Body of pancreas (tissue), 4 donors: Measurements from ENCODE around the gene PLCB4. TPM values are rescaled to one million over a fixed set of nuclear protein-coding genes. Genes with fewer than 3 reads are reported as not detected.

Experiments used
- ATAC-seq: fragments of 150-250 bp; one replicate; pipeline ENCODE4 v1.9.1; 2016
- DNase-seq, 4 donors: peaks; one replicate each; pipeline ENCODE4 v3.0.0-alpha.2; 2019
- H3K27ac ChIP-seq, 4 donors: fragments of 200-600 bp; sonication (generic); 1 replicate in 3 of 4; 2 replicates in 1 of 4; pipeline versions ENCODE4 v1.5.1 to v1.6.1; 2016 to 2019; ENCODE audit warnings: mild to moderate bottlenecking in 1 of 4, mixed read lengths in 1 of 4, moderate library complexity in 1 of 4
- H3K27me3 ChIP-seq, 2 donors: fragments of 200-600 bp; sonication (generic); one replicate each; pipeline ENCODE4 v1.6.0; 2016; ENCODE audit warnings: mild to moderate bottlenecking in 1 of 2
- H3K36me3 ChIP-seq, 2 donors: fragments of 200-600 bp; sonication (generic); replicated peaks in 1 of 2; 2 replicates each; pipeline ENCODE4 v1.5.1; 2016; ENCODE audit warnings: low read depth in 2 of 2; ENCODE audit not compliant: insufficient read depth in 1 of 2
- H3K4me1 ChIP-seq: fragments of 200-600 bp; sonication (generic); one replicate; pipeline ENCODE4 v1.6.0; 2016
- H3K4me3 ChIP-seq, 2 donors: fragments of 200-600 bp; sonication (generic); 1 replicate in 1 of 2; 2 replicates in 1 of 2; pipeline ENCODE4 v1.5.1; 2016 to 2019
- H3K9me3 ChIP-seq, 3 donors: fragments of 200-600 bp; sonication (generic); 1 replicate in 2 of 3; 2 replicates in 1 of 3; pipeline ENCODE4 v1.5.1; 2016
- CTCF ChIP-seq, 7 experiments: fragments of 450-650 bp in 4 of 7; fragments of 200-600 bp in 3 of 7; sonication (generic) in 3 of 7; IDR thresholded peaks; one replicate each; pipeline ENCODE4 v1.5.1; 2016 to 2019; ENCODE audit warnings: antibody characterized with exemption in 7 of 7
- POLR2A ChIP-seq, 3 donors: fragments of 450-650 bp; IDR thresholded peaks; one replicate each; pipeline ENCODE4 v1.6.1; 2016; ENCODE audit warnings: antibody characterized with exemption in 3 of 3, mild to moderate bottlenecking in 2 of 3
- WGBS, 2 donors: methylation state at CpG; one replicate each; pipeline ENCODE4 v1.1.5; 2017; 5-methylcytosine and 5-hydroxymethylcytosine counted together
- intact Hi-C: fragments of 100-400 bp; cut with DNase I; formaldehyde crosslinking; loops from one replicate; pipeline ENCODE4 v1.15.1; 2023
- total RNA-seq, 2 donors: library from RNA; depleted of rRNA; stranded (reverse); fragments of >200 nt; gene quantifications; one replicate each; pipeline ENCODE4 v1.1.0, GENCODE V29; 2016

The PLCB4 gene
- total RNA-seq, 2 donors from 2014 or later, result 1.3 to 3.4 TPM

- Histone ChIP-seq H3K27ac (no peak overlapping the region), H3K27me3 (no peaks in the 10 kb centered on the region), H3K4me1 (peaks cover 14% of the 10 kb centered on the region), H3K9me3 (no peaks in the 10 kb centered on the region), H3K4me3 (no peak overlapping the region), H3K36me3 (no peaks in the 10 kb centered on the region)
- intact Hi-C loops, result no loop called here
- DNase-seq, result no peak
- no peak for ATAC-seq
- WGBS, 2 donors, result 79 to 84% methylated on average over 3 of the region's 3 CpGs
- TF ChIP-seq CTCF (IDR thresholded peaks at IDR 0.05) (no peak), POLR2A (IDR thresholded peaks at IDR 0.05) (no peak)
Measured at GRCh38 chr20:9334866-9335265, 266.0 kb downstream of the PLCB4 start.

DNA sequence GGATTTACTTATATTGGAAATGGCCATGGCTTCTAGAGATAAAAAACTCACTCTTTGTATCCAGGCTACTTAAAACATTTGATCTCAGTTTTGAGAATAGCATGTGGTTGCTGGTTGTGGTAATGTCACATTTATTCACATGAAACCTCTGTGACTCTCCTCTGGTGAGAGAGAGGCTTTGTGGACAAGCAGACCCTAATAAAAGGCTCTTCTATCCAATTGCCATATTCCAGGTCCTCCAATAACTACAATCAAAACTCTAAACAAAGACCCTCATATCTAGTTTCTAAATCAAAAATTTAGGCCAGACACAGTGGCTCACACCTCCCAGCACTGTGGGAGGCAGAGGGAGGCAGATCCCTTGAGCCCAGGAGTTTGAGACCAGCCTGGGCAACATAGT lies 269.2 kb downstream of the PLCB4 start:
- no peaks in the 10 kb centered on the region for H3K9me3 ChIP-seq
- no peak for TF ChIP-seq CTCF (IDR thresholded peaks at IDR 0.05)
- TF ChIP-seq POLR2A (IDR thresholded peaks at IDR 0.05), result no peak
- no peak for ATAC-seq
- intact Hi-C loops, result no loop called here
- no peaks in the 10 kb centered on the region for H3K36me3 ChIP-seq
- no peaks in the 10 kb centered on the region for H3K27me3 ChIP-seq
- H3K4me3 ChIP-seq, result no peak overlapping the region
- no peak overlapping the region for H3K27ac ChIP-seq
- H3K4me1 ChIP-seq, result no peaks in the 10 kb centered on the region
- DNase-seq, result no peak

DNA sequence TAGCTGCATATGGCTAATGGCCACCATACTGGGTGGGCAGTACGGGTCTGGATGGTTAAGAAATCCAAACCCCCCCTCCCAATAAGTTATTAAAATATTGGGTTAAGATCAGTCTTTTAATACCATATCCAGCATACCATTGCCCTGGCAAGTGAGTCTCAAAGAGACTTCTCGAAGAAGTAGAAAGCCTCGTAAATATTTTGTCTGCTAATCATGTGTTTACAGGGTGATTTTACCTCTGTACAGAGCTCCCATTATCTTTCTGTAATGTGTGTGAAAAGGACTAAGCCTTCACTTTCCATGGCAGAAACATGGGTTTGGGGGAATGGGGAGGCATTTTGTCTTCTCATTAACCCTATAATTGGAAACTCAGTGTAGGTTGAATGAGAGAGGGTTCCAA lies 270.8 kb downstream of the PLCB4 start:
- H3K9me3 ChIP-seq, result no peaks in the 10 kb centered on the region
- 78 to 81% methylated on average over 3 of the region's 3 CpGs for WGBS, 2 donors
- ATAC-seq (no peak), DNase-seq (no peak)
- no peaks in the 10 kb centered on the region for H3K4me1 ChIP-seq
- no peak for TF ChIP-seq POLR2A (IDR thresholded peaks at IDR 0.05)
- TF ChIP-seq CTCF (IDR thresholded peaks at IDR 0.05), result no peak
- H3K4me3 ChIP-seq, result no peak overlapping the region
- H3K27me3 ChIP-seq, result no peaks in the 10 kb centered on the region
- intact Hi-C loops, result no loop called here
- no peaks in the 10 kb centered on the region for H3K36me3 ChIP-seq
- no peak overlapping the region for H3K27ac ChIP-seq

GRCh38 chr20:9342651-9343050 lies 273.8 kb downstream of the PLCB4 start:
- TF ChIP-seq CTCF (IDR thresholded peaks at IDR 0.05), result no peak
- TF ChIP-seq POLR2A (IDR thresholded peaks at IDR 0.05), result no peak
- no peaks in the 10 kb centered on the region for H3K4me1 ChIP-seq
- no peaks in the 10 kb centered on the region for H3K36me3 ChIP-seq
- no peak overlapping the region for H3K27ac ChIP-seq
- H3K4me3 ChIP-seq, result no peak overlapping the region
- no peak for ATAC-seq
- 62 to 70% methylated on average over 2 of the region's 2 CpGs for WGBS, 2 donors
- H3K27me3 ChIP-seq, result no peaks in the 10 kb centered on the region
- intact Hi-C loops, result no loop called here
- no peak for DNase-seq
- H3K9me3 ChIP-seq, result no peaks in the 10 kb centered on the region

DNA sequence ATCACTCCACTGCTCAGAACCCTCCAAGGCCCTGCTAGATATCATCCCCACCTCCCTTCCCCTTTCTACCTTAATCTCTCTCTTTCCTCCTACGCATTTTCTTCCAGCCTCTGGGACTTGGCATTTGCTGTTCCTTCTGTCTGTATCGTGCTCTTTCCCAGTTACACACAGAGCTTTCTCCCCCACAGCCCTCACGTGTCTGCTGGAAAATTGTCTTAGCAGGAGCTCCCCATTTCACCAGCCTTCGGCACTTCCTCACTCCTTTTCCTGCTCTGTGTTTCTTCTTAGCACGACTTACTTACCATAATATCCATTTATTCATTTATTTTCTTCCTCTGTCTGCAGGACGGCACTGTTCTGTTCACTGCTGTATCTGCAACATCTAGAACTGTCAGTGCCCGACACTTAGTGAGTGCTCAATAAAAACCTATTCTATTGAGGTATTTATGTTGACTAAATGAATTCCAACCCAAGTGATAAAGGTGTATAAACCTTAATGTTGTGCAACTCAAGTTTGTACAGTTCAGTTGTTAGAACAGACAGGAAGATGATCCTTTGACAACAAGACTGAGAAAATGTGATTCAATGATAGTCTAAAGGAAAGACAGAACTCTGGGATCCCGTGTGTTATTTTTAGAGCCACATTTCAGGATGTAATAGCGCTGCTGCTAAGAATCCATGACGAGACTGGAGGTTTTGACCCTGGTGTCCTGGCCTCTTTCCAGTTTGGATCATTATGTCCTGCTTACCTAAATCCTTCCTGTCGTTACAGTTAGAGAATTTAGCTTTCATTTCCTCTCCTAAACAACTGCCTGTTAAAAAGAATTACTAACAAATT lies 275.4 kb downstream of the PLCB4 start:
- H3K27ac ChIP-seq, result peak overlapping the region in 1 of 4 donors; percentile 21
- H3K36me3 ChIP-seq, result no peaks in the 10 kb centered on the region
- intact Hi-C loops, result no loop called here
- no peaks in the 10 kb centered on the region for H3K4me1 ChIP-seq
- peak in 1 of 4 donors; percentile 11 for DNase-seq
- 60 to 65% methylated on average over 11 of the region's 11 CpGs for WGBS, 2 donors
- H3K9me3 ChIP-seq, result no peaks in the 10 kb centered on the region
- ATAC-seq, result no peak
- H3K27me3 ChIP-seq, result no peaks in the 10 kb centered on the region
- H3K4me3 ChIP-seq, result no peak overlapping the region
- TF ChIP-seq POLR2A (IDR thresholded peaks at IDR 0.05) (no peak), CTCF (IDR thresholded peaks at IDR 0.05) (no peak)
